ENCODE data around the gene UNC50.

- no peak for TF ChIP-seq CTCF (IDR thresholded peaks at IDR 0.05; ENCODE audit: insufficient read depth, low read length, poor library complexity, severe bottlenecking)
- TF ChIP-seq EZH2phosphoT487 (conservative IDR thresholded peaks at IDR 0.05; ENCODE audit: low read length): no peak
Observed at GRCh38 chr2:98583276-98583675, 25.1 kb upstream of the UNC50 start.

Data from SU-DHL-6 (cell line).